Stimulated activated CD8-positive, alpha-beta memory T cell treated with anti-CD3 and anti-CD28 coated beads, Interleukin-12 subunit alpha, Interleukin-12 subunit beta, amount 100 ng/mL, for 24 hours (primary cell): Measurements from ENCODE around the gene DNAH3.
A peak's percentile ranks its signal among the peaks of the same experiment; 100 is the strongest.
"Not testable (repeated sequence)": the region's sequence is repeated elsewhere in the genome, so short reads cannot be mapped to it uniquely, and the experiment has no call there.

Experiments
- DNase-seq: peaks from one replicate; pipeline ENCODE4 v3.0.0-alpha.2; 2020; ENCODE audit errors: extremely low read depth

Gene DNAH3

GRCh38 chr16:21150375-21151001 is at the start of gene DNAH3:
TSS of gene DNAH3 (minus strand) at chr16:21150846. CDS start at chr16:21150319, 527 bp downstream.
- no peak for DNase-seq

GRCh38 chr16:21199607-21200218 is 49.1 kb upstream of the DNAH3 start:
- no peak for DNase-seq

GRCh38 chr16:21197621-21198020 is 47.0 kb upstream of the DNAH3 start:
- no peak for DNase-seq

- DNase-seq = no peak
These were observed 46.5 kb upstream of the DNAH3 start for GRCh38 chr16:21197112-21197511.

- not testable (repeated sequence) for DNase-seq
These were observed 44.7 kb upstream of the DNAH3 start for GRCh38 chr16:21195330-21195729.

GRCh38 chr16:21194771-21195301 is 44.2 kb upstream of the DNAH3 start:
- no peak for DNase-seq

GRCh38 chr16:21192991-21193390 is 42.3 kb upstream of the DNAH3 start:
- DNase-seq = no peak

- DNase-seq = no peak
These were observed 40.0 kb upstream of the DNAH3 start for GRCh38 chr16:21190599-21190998.

- no peak for DNase-seq
These were observed 39.4 kb upstream of the DNAH3 start for GRCh38 chr16:21190013-21190412.

- DNase-seq = no peak
These were observed 38.7 kb upstream of the DNAH3 start for GRCh38 chr16:21189311-21189710.

GRCh38 chr16:21186326-21186691 is 35.7 kb upstream of the DNAH3 start:
- DNase-seq = no peak

- no peak for DNase-seq
These were observed 35.1 kb upstream of the DNAH3 start for GRCh38 chr16:21185659-21186325.

GRCh38 chr16:21184834-21185233 is 34.2 kb upstream of the DNAH3 start:
- peak; percentile 5 for DNase-seq

GRCh38 chr16:21183995-21184394 is 33.3 kb upstream of the DNAH3 start:
- DNase-seq = no peak

GRCh38 chr16:21179983-21180365 is 29.3 kb upstream of the DNAH3 start:
- DNase-seq = no peak

GRCh38 chr16:21179126-21179982 is 28.7 kb upstream of the DNAH3 start:
- DNase-seq = no peak

GRCh38 chr16:21175397-21175796 is 24.8 kb upstream of the DNAH3 start:
- no peak for DNase-seq

- no peak for DNase-seq
These were observed 22.0 kb upstream of the DNAH3 start for GRCh38 chr16:21172650-21173049.

- not testable (repeated sequence) for DNase-seq
These were observed 19.5 kb upstream of the DNAH3 start for GRCh38 chr16:21170116-21170515.

- DNase-seq = no peak
These were observed 18.8 kb upstream of the DNAH3 start for GRCh38 chr16:21169249-21169981.

GRCh38 chr16:21167929-21168602 is 17.4 kb upstream of the DNAH3 start:
- no peak for DNase-seq
